ENCODE results near the gene FGB. TPM values are rescaled to one million over a fixed set of nuclear protein-coding genes. Genes with fewer than 3 reads are reported as not detected.

FGB gene
- total and polyA plus RNA-seq, 2 of the 13 experiments (the other 11 are each of a cell fraction or from before 2014, with no cell fraction given), result 226 to 784 TPM

DNA sequence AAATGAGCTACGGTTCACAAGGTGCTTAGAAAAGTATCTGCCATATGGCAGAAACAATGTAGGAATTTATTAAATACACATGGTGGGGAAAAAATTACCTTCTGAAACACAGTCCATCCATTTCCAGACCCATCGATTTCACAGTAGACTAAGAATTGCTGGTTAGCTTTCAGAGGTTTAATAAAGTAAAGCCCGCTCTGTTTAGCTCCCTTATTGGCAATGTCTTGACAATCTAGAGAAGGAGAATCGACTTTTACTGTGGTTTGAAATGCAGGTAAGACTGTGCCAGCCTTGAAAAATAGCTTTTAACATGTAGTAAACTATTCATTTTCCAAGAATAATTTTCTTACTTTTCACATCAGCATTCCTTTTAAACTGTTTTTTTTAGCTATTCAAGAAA is 46.7 kb downstream of the FGB start:
- Histone ChIP-seq H3K27me3 (ENCODE audit: control insufficient read depth in 1 of 2, insufficient read depth in 2 of 2, low read length in 2 of 2) (no peaks in the 10 kb centered on the region), H3K4me2 (ENCODE audit: low read depth, low read length) (peak overlapping the region; percentile 73), H3K27ac (ENCODE audit: extremely low read length, insufficient read depth, low read length) (peak overlapping the region; percentile 78), H2AFZ (ENCODE audit: low read length) (no peak overlapping the region), H3K4me3 (replicated peaks in 1 of 3; ENCODE audit: insufficient read depth in 1 of 3, low read depth in 2 of 3, low read length in 3 of 3) (peak overlapping the region; percentile 18 to 74 (median 45); a peak in 5 of 6 replicates), H4K20me1 (ENCODE audit: insufficient read depth, low read length) (no peaks in the 10 kb centered on the region; the same call in 1 of the 2 replicates), H3K9me3 (ENCODE audit: low read length) (no peaks in the 10 kb centered on the region), H3K9ac (ENCODE audit: insufficient read depth, low read depth, low read length) (peak overlapping the region; percentile 49; the same call in 1 of the 2 replicates), H3K79me2 (ENCODE audit: insufficient read depth, low read length) (peaks cover 47% of the 10 kb centered on the region), H3K4me1 (ENCODE audit: insufficient read depth, low read length) (peaks cover 70% of the 10 kb centered on the region), H3K36me3 (replicated peaks in 1 of 2; ENCODE audit: control insufficient read depth in 1 of 2, insufficient read depth in 2 of 2, low read length in 2 of 2) (peaks cover 2 to 47% of the 10 kb centered on the region in 2 experiments; a peak in 4 of 5 replicates)
- POLR2A ChIA-PET, result interaction anchor here (4.7 to 15.2 kb wide), 3 partner anchors 9 to 21 kb away, joined by 24 to 468 read pairs (median 127); partner anchors contain the start of gene FGA
- FAIRE-seq, result no peak
- CTCF ChIA-PET (ENCODE audit: low intra/inter-chr PET ratio, low total read pairs), result no interaction called here
- ATAC-seq, result no peak
- TF ChIP-seq, protein P1, sequence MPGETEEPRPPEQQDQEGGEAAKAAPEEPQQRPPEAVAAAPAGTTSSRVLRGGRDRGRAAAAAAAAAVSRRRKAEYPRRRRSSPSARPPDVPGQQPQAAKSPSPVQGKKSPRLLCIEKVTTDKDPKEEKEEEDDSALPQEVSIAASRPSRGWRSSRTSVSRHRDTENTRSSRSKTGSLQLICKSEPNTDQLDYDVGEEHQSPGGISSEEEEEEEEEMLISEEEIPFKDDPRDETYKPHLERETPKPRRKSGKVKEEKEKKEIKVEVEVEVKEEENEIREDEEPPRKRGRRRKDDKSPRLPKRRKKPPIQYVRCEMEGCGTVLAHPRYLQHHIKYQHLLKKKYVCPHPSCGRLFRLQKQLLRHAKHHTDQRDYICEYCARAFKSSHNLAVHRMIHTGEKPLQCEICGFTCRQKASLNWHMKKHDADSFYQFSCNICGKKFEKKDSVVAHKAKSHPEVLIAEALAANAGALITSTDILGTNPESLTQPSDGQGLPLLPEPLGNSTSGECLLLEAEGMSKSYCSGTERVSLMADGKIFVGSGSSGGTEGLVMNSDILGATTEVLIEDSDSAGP (CRISPR knock-in tag; IDR thresholded peaks at IDR 0.05; ENCODE audit: borderline replicate concordance), result no peak
- no peak for TF ChIP-seq REXO4 (CRISPR knock-in tag; IDR thresholded peaks at IDR 0.05; ENCODE audit: borderline replicate concordance)
- peak; percentile 83 for TF ChIP-seq AGO2 (optimal IDR thresholded peaks at IDR 0.05; ENCODE audit: low read depth, low read length)
- no peak for TF ChIP-seq ZNF780A (CRISPR knock-in tag; IDR thresholded peaks at IDR 0.05)
- TF ChIP-seq ZNF264 (CRISPR knock-in tag; IDR thresholded peaks at IDR 0.05), result no peak
- peak; percentile 94 for TF ChIP-seq RBFOX2 (IDR thresholded peaks at IDR 0.05; ENCODE audit: low read depth, low read length)
- TF ChIP-seq HNRNPL (IDR thresholded peaks at IDR 0.05; ENCODE audit: low read depth, low read length), result 0 out of 2 replicates have a peak, but pooled peaks have one; percentile 28
- intact Hi-C loops (cut with micrococcal nuclease; ENCODE audit: unreplicated experiment) (no loop called here), in situ Hi-C loops (cut with HindIII; ENCODE audit: extremely low pct_ligation_motif_present, low pct_unique_long_range_greater_than_20kb) (no loop called here)
- no peak for DNase-seq (ENCODE audit: low spot score)
- 89% methylated on average over 4 of the region's 4 CpGs for WGBS (ENCODE audit: low lambda C conversion rate)
- no TSS peak for BruUV-seq (replicated peaks)
